Subcutaneous adipose tissue (tissue), 4 donors: ENCODE results near the gene NEK6. TPM values are rescaled to one million over a fixed set of nuclear protein-coding genes. Genes with fewer than 3 reads are reported as not detected.

Experiments used
- total RNA-seq, 4 donors: library from RNA; depleted of rRNA; stranded (reverse); fragments of >200 nt; gene quantifications; one replicate each; pipeline ENCODE4 v1.1.0, GENCODE V29; 2016
- TF ChIP-seq, protein P1 (sequence below): fragments of 450-650 bp; IDR thresholded peaks from one replicate; pipeline ENCODE4 v1.5.1; 2016; ENCODE audit warnings: low read depth, mild to moderate bottlenecking, control low read depth, antibody characterized with exemption, moderate library complexity

NEK6 gene
- total RNA-seq, 4 donors from 2014 or later: 18.5 to 38.2 (median 27.0) TPM

DNA sequence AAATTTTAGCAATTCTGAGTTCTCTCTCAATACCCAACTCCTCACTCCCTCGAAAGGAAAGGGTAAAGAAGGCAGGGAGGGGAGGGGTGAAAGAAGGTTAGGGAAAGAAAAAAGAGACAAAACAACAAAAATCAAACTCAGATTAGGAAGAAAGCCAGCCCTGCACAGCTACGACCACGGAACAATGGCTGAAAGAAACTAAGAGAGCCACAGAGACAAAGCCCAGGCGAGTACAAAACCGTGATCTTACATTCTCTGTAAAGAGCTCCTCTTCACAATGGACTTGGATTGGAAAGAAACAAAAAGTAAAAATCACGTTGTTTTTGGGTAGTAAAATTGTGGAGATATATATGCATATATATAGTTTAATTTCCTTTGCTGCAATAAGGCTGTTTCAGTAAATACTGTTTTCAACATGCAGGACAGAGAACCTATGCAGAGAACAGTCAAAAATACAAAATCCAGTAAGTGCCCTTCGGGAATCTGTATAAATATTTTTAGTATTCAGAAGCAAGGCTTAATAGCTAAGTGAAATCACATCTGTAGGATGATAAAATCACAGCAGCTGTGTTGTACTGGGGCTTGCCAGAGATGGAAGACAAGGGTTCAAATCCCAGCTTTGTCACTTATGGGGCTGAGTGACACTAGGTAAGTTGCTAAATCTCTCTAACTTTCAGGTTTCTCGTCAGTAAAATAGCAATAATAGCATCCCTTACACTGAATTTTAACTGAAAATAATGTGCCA, 140.6 kb downstream of the NEK6 start:
- TF ChIP-seq, protein P1, sequence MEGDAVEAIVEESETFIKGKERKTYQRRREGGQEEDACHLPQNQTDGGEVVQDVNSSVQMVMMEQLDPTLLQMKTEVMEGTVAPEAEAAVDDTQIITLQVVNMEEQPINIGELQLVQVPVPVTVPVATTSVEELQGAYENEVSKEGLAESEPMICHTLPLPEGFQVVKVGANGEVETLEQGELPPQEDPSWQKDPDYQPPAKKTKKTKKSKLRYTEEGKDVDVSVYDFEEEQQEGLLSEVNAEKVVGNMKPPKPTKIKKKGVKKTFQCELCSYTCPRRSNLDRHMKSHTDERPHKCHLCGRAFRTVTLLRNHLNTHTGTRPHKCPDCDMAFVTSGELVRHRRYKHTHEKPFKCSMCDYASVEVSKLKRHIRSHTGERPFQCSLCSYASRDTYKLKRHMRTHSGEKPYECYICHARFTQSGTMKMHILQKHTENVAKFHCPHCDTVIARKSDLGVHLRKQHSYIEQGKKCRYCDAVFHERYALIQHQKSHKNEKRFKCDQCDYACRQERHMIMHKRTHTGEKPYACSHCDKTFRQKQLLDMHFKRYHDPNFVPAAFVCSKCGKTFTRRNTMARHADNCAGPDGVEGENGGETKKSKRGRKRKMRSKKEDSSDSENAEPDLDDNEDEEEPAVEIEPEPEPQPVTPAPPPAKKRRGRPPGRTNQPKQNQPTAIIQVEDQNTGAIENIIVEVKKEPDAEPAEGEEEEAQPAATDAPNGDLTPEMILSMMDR: no peak

DNA sequence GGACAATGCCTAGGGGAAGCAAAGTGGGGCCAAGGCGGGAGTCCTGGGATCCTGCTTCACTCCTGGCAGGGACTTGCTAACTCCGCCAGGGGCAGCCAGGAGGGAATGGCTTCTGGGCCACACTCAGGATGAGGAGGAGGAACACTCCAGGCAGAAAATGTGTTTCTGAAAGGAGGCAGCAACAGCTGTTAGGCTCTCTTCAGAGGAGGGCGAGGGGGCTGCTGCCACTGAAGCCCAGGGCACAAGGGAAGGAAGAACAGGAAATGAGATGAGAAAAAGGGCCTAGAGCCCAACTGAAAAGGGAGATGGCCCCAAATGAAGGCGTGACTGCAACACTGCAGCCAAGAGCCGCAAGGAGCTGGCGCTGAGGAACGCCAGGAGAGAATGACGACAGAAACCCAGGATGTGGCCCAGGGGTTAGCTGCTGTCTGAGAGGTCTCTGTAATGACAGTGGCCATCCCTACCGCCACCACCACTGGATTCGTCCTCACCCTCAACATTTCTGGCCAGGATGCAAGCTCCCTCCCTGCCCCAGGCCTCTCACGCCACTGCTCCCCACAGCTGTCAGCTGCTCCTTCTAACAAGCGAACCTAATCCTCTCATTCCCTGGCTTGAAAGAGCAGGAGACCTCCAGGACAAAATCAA, 141.7 kb downstream of the NEK6 start:
- TF ChIP-seq, protein P1: no peak

DNA sequence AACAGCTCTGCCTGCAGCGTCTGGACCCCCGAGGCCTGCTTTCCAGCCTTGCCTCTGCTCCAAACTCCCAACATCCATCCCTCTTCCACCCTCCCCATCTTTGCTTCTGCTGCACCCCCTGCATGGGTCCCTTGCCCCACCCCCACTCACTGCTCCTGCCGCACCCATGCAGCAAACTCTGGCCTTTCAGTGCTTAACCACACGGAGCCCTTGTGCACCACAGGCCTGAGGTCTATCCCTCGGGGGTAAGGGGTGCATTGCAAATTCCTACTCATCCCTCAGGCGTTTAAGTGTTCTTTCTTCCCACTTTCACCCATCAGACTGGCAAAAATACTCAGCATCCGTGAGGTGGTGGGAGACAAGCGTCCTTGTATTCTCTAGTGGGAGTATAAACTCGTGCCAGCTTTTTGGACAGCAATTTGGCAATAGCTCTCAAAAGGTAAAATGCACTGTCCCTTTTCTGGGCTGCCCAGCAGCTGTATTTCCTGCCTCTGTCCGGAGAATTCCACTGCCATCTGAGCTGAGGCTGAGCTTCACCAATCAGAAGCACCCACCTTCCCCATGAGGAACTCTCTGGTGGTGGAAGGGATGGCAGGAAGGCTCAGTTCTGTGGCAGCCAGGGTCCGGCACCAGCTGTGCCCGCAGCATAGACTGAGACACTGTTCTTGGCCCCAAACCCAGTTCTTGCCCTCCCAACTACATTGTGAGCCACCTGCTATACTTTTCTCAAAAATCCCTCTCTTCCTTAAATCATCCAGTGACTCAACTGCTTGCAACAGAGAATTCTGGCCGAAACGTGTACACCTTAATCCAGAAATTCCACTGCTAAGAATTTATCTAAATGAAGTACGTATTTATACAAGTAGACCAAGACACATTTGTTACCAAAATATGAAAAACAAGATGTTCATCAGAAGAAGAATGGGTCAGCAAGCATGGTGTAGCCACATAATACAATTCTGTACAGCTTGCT, 142.5 kb downstream of the NEK6 start:
- TF ChIP-seq, protein P1: no peak

Other genes starting within 250 kb of the NEK6 start
- not detected for gene LHX2, start 246.2 kb upstream of the NEK6 start, total RNA-seq
- 100 to 1,000 TPM; 124 to 152 (median 139) TPM for gene PSMB7, start 157.5 kb downstream of the NEK6 start, total RNA-seq
- gene ADGRD2, start 192.5 kb downstream of the NEK6 start, total RNA-seq: not detected
- not detected for gene NR5A1, start 249.4 kb downstream of the NEK6 start, total RNA-seq